ENCODE measurements around the gene PHF3.

The PHF3 gene

DNA sequence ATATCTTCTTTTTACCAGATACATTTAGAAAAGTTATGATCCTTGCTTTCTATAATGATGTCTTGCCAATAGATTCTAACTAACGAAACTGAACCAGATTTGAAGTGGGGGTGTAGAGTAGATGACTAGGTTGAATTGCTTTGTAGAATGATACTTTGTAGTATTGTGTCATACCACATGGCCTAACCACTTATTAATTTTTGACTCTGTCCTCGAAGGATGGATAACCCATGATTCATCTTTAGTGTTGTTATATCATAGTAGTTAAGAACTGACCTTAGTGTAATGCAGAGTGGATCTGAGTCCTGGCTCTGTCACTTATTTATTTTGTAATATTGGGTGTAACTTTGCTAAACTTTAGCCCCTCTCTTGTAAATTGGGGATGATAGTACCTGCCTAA, 4.5 kb downstream of the PHF3 start:
- DNase-seq = no peak
- Histone ChIP-seq H3K36me3 (peaks cover 20% of the 10 kb centered on the region), H3K9me3 (ENCODE audit: severe bottlenecking) (no peaks in the 10 kb centered on the region), H3K27me3 (ENCODE audit: insufficient read depth, low read depth, severe bottlenecking) (no peaks in the 10 kb centered on the region), H3K27ac (no peak overlapping the region), H3K4me3 (ENCODE audit: low read depth, low read length) (no peak overlapping the region)
- TF ChIP-seq, protein P1, sequence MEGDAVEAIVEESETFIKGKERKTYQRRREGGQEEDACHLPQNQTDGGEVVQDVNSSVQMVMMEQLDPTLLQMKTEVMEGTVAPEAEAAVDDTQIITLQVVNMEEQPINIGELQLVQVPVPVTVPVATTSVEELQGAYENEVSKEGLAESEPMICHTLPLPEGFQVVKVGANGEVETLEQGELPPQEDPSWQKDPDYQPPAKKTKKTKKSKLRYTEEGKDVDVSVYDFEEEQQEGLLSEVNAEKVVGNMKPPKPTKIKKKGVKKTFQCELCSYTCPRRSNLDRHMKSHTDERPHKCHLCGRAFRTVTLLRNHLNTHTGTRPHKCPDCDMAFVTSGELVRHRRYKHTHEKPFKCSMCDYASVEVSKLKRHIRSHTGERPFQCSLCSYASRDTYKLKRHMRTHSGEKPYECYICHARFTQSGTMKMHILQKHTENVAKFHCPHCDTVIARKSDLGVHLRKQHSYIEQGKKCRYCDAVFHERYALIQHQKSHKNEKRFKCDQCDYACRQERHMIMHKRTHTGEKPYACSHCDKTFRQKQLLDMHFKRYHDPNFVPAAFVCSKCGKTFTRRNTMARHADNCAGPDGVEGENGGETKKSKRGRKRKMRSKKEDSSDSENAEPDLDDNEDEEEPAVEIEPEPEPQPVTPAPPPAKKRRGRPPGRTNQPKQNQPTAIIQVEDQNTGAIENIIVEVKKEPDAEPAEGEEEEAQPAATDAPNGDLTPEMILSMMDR (IDR thresholded peaks at IDR 0.05; ENCODE audit: low read depth, low read length) = no peak

DNA sequence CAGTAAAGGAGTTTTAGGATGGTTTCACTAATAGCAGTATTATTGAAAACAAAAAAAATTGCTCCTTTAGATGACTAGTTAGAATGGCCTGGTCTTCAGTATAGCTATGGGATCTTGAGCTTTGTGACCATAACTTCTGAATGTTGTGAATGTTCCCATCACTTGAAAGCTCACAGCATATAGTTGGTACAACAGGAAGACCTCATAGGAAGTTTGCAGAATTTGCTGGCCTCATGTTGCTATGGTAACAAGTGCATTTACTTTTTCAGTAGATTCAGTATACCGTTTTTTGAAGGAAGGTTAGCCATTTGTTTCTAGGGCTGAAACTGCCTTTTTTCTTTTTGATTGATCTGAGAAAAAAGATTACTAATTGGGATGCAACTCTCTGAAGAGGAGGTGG, 8.3 kb downstream of the PHF3 start:
- no peak overlapping the region for H3K4me3 ChIP-seq (ENCODE audit: low read depth, low read length)
- no peaks in the 10 kb centered on the region for H3K9me3 ChIP-seq (ENCODE audit: severe bottlenecking)
- TF ChIP-seq, protein P1 (IDR thresholded peaks at IDR 0.05; ENCODE audit: low read depth, low read length) = no peak
- peaks cover 16% of the 10 kb centered on the region for H3K36me3 ChIP-seq
- no peaks in the 10 kb centered on the region for H3K27me3 ChIP-seq (ENCODE audit: insufficient read depth, low read depth, severe bottlenecking)
- no peak for DNase-seq
- H3K27ac ChIP-seq = no peak overlapping the region

DNA sequence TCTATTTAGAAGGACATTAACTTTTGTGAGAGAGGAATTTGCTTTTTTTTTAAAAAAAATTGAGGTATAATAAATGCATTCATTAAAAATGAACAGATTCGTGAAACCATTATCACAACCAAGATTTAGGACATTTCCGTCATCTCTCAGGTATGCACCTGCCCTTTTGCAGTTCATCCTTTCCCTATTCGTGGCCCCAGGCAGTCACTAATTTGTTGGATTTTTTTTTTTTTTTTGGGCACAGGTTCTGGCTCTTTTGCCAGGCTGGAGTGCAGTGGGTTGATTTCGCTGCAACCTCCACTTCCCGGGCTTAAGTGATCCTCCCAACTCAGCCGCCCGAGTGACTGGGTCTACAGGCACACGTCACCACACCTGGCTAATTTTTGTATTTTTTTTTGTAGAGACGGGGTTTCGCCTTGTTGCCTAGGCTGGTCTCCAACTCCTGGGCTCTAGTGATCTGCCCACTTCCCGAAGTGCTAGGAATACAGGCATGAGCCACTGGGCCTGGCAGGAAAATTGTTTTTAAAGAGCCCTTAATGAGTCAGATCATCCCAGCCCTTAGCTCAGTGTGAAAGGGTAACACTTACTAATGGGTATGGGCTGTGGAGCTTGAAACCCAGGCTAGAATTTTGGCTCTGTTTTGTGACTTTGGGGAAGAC, 9.2 kb downstream of the PHF3 start:
- DNase-seq = no peak
- Histone ChIP-seq H3K9me3 (ENCODE audit: severe bottlenecking) (no peaks in the 10 kb centered on the region), H3K36me3 (peaks cover 16% of the 10 kb centered on the region), H3K27me3 (ENCODE audit: insufficient read depth, low read depth, severe bottlenecking) (no peaks in the 10 kb centered on the region), H3K4me3 (ENCODE audit: low read depth, low read length) (no peak overlapping the region), H3K27ac (no peak overlapping the region)
- TF ChIP-seq, protein P1 (IDR thresholded peaks at IDR 0.05; ENCODE audit: low read depth, low read length) = no peak

DNA sequence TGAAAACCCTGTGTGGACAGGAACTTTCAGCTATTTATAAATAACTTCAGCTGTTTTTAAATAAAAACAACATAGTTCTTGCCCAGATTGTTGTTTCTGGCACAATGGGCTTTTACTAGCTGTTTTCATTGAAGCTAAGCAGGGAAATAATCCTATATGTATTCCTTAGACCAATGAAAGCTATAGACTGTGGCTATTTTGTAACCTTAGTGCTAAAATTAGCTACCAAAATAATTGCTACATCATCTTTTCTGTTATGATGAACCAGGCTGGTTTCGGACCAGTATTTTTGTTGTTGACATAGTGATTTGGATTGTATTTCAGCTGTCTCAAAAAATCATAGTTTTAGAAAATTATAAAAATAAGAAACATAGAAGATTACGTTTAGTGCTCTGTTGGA, 13.7 kb downstream of the PHF3 start:
- H3K27me3 ChIP-seq (ENCODE audit: insufficient read depth, low read depth, severe bottlenecking) = no peaks in the 10 kb centered on the region
- DNase-seq = no peak
- H3K9me3 ChIP-seq (ENCODE audit: severe bottlenecking) = no peaks in the 10 kb centered on the region
- no peak overlapping the region for H3K27ac ChIP-seq
- H3K4me3 ChIP-seq (ENCODE audit: low read depth, low read length) = no peak overlapping the region
- H3K36me3 ChIP-seq = peaks cover 4% of the 10 kb centered on the region
- TF ChIP-seq, protein P1 (IDR thresholded peaks at IDR 0.05; ENCODE audit: low read depth, low read length) = no peak

DNA sequence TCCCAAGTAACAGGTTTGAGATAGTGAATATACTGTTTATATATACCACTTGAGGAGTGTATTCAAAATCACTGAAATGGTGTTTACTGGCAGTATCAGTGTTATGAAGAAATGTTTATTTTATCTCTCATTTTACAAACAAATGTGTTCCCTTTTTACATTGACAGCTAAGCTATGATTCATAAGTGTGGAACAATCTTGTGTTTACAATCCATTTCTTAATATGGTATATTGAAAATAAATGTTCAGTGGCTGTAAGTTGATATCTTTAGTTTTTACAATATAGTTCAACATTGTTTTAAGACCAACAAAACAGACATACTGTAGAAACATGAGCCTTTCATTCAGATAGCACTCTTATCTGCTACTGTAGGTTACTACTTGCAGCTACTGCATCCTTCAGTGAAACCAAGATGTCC, 14.3 kb downstream of the PHF3 start:
- H3K4me3 ChIP-seq (ENCODE audit: low read depth, low read length) = no peak overlapping the region
- no peak overlapping the region for H3K27ac ChIP-seq
- H3K36me3 ChIP-seq = peaks cover 4% of the 10 kb centered on the region
- DNase-seq = no peak
- no peaks in the 10 kb centered on the region for H3K9me3 ChIP-seq (ENCODE audit: severe bottlenecking)
- no peaks in the 10 kb centered on the region for H3K27me3 ChIP-seq (ENCODE audit: insufficient read depth, low read depth, severe bottlenecking)
- TF ChIP-seq, protein P1 (IDR thresholded peaks at IDR 0.05; ENCODE audit: low read depth, low read length) = no peak

DNA sequence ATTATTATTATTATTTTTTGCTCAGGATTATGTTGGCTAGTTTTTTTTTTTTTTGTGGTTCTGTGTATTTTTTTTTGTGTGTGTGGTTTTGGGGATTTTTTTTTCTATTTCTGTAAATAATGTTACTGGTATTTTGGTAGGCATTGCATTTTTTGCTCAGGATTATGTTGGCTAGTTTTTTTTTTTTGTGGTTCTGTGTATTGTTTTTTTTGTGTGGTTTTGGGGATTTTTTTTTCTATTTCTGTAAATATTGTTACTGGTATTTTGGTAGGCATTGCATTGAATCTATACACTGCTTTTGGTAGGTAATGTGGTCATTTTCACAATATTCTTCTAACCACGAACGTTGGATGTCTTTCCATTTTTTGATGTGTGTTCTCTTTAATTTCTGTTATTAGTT, 17.4 kb downstream of the PHF3 start:
- H3K4me3 ChIP-seq (ENCODE audit: low read depth, low read length) = no peak overlapping the region
- no peaks in the 10 kb centered on the region for H3K9me3 ChIP-seq (ENCODE audit: severe bottlenecking)
- H3K27me3 ChIP-seq (ENCODE audit: insufficient read depth, low read depth, severe bottlenecking) = no peaks in the 10 kb centered on the region
- no peak for DNase-seq
- no peak overlapping the region for H3K27ac ChIP-seq
- no peaks in the 10 kb centered on the region; the same call in none of the 2 replicates for H3K36me3 ChIP-seq
- TF ChIP-seq, protein P1 (IDR thresholded peaks at IDR 0.05; ENCODE audit: low read depth, low read length) = no peak

All from WERI-Rb-1 (cell line).